Measurements from ENCODE around the gene TSHZ2. TPM values are rescaled to one million over a fixed set of nuclear protein-coding genes. Genes with fewer than 3 reads are reported as not detected.

TSHZ2 gene
- 0.33 and 0.44 TPM in 2 replicates for total RNA-seq

GRCh38 chr20:52972190-52972937 lies at the start of gene TSHZ2:
TSS of gene TSHZ2 (plus strand) at chr20:52972358. CDS start at chr20:52973294, 936 bp downstream.

